GM19372 (cell line): ENCODE measurements around the gene ABCG1.

Experiments used
- ATAC-seq: cut with Tn5 transposase; IDR thresholded peaks from one replicate; pipeline ENCODE4 v1.9.1; 2021; ENCODE audit warnings: mild to moderate bottlenecking, low read depth, moderate library complexity; ENCODE audit not compliant: unreplicated experiment

The ABCG1 gene

GRCh38 chr21:42265231-42265812, 46.4 kb downstream of the ABCG1 start:
- ATAC-seq, result no peak

GRCh38 chr21:42266971-42267556, 48.1 kb downstream of the ABCG1 start:
- no peak for ATAC-seq

- no peak for ATAC-seq
Measured at GRCh38 chr21:42269386-42269785, 50.4 kb downstream of the ABCG1 start.

GRCh38 chr21:42271065-42271464, 52.1 kb downstream of the ABCG1 start:
- ATAC-seq, result no peak

GRCh38 chr21:42272109-42272962, 53.4 kb downstream of the ABCG1 start:
- ATAC-seq, result no peak

GRCh38 chr21:42272984-42273600, 54.2 kb downstream of the ABCG1 start:
- no peak for ATAC-seq

- ATAC-seq, result no peak
Measured at GRCh38 chr21:42276076-42276475, 57.1 kb downstream of the ABCG1 start.

- no peak for ATAC-seq
Measured at GRCh38 chr21:42276526-42277154, 57.7 kb downstream of the ABCG1 start.

GRCh38 chr21:42277593-42277992, 58.7 kb downstream of the ABCG1 start:
- no peak for ATAC-seq

GRCh38 chr21:42278451-42279149, 59.7 kb downstream of the ABCG1 start:
- no peak for ATAC-seq

GRCh38 chr21:42279341-42279871, 60.5 kb downstream of the ABCG1 start:
- no peak for ATAC-seq

GRCh38 chr21:42279888-42280287, 60.9 kb downstream of the ABCG1 start:
- ATAC-seq, result no peak

GRCh38 chr21:42280356-42281180, 61.6 kb downstream of the ABCG1 start:
- ATAC-seq, result no peak

GRCh38 chr21:42281181-42281680, 62.3 kb downstream of the ABCG1 start:
- no peak for ATAC-seq

GRCh38 chr21:42282021-42282420, 63.1 kb downstream of the ABCG1 start:
- no peak for ATAC-seq

- ATAC-seq, result no peak
Measured at GRCh38 chr21:42282715-42283114, 63.8 kb downstream of the ABCG1 start.

GRCh38 chr21:42285569-42286245, 66.8 kb downstream of the ABCG1 start:
- ATAC-seq, result no peak

GRCh38 chr21:42286416-42286815, 67.5 kb downstream of the ABCG1 start:
- ATAC-seq, result no peak
